Measurements from ENCODE around the gene TAF12. TPM values are rescaled to one million over a fixed set of nuclear protein-coding genes. Genes with fewer than 3 reads are reported as not detected.

Gene TAF12
- total and polyA plus RNA-seq, 2 of the 4 experiments (the other 2 are of a cell fraction): 28.8 to 31.7 TPM

GRCh38 chr1:28591708-28592320 is 51.1 kb downstream of the TAF12 start, which contains the start of gene RAB42:
Gene RAB42 (plus strand): TSS chr1:28592265. CDS start chr1:28592512, 247 bp downstream.
- Histone ChIP-seq H3K4me3 (ENCODE audit: insufficient read depth, low read depth, low read length) (peak within 1 kb of the TSS; percentile 40), H3K9me3 (ENCODE audit: control insufficient read depth, insufficient read depth, low read length) (no peaks in the 10 kb centered on the region), H3K27ac (ENCODE audit: insufficient read depth, low read length) (no peak within 1 kb of the TSS), H2AK5ac (ENCODE audit: low read depth, low read length) (peak within 1 kb of the TSS; percentile 5; the same call in 1 of the 2 replicates), H2BK15ac (ENCODE audit: low read depth, low read length) (no peak within 1 kb of the TSS), H3K14ac (replicated peaks; ENCODE audit: low read depth, low read length) (peak within 1 kb of the TSS; percentile 59), H4K20me1 (ENCODE audit: insufficient read depth, low read length) (no peaks in the 10 kb centered on the region), H3K4me1 (ENCODE audit: control insufficient read depth, insufficient read depth, low read length) (peaks cover 6% of the 10 kb centered on the region), H3K27me3 (ENCODE audit: control insufficient read depth, insufficient read depth, low read length) (no peaks in the 10 kb centered on the region), H3K23ac (ENCODE audit: low read depth, low read length) (peak within 1 kb of the TSS; percentile 85), H3K79me1 (ENCODE audit: low read depth in 1 of 2, low read length in 2 of 2) (no peaks in the 10 kb centered on the region), H3K9ac (ENCODE audit: low read depth, low read length) (peak within 1 kb of the TSS; percentile 44), H3K36me3 (ENCODE audit: control insufficient read depth, insufficient read depth, low read length) (no peaks in the 10 kb centered on the region), H2BK20ac (ENCODE audit: low read depth, low read length) (no peak within 1 kb of the TSS), H3K18ac (ENCODE audit: low read depth, low read length) (no peak within 1 kb of the TSS), H3K4me2 (ENCODE audit: low read depth, low read length) (peak within 1 kb of the TSS; percentile 87), H2AFZ (replicated peaks; ENCODE audit: low read length, poor library complexity) (peak within 1 kb of the TSS; percentile 86), H3K4ac (ENCODE audit: low read depth, low read length) (peak within 1 kb of the TSS; percentile 35; the same call in 1 of the 2 replicates), H4K8ac (ENCODE audit: low read depth in 2 of 2, low read length in 2 of 2) (peak within 1 kb of the TSS; percentile 51 to 77; a peak in 2 of 4 replicates), H3K9me1 (ENCODE audit: insufficient read depth, low read length) (peaks cover 3% of the 10 kb centered on the region), H4K5ac (ENCODE audit: low read depth, low read length) (no peak within 1 kb of the TSS; the same call in 1 of the 2 replicates), H2BK120ac (ENCODE audit: low read depth, low read length) (peak within 1 kb of the TSS; percentile 64), H2BK5ac (ENCODE audit: low read depth, low read length, poor library complexity, severe bottlenecking) (no peak within 1 kb of the TSS), H2AK9ac (replicated peaks; ENCODE audit: low read depth, low read length, poor library complexity) (peak within 1 kb of the TSS; percentile 91), H4K91ac (ENCODE audit: insufficient read depth, low read depth, low read length) (no peak within 1 kb of the TSS), H3K56ac (ENCODE audit: extremely low read depth, insufficient read depth, low read length) (no peak within 1 kb of the TSS)
- intact Hi-C loops (cut with micrococcal nuclease) (no loop called here), dilution Hi-C loops (cut with HindIII; ENCODE audit: low sequenced_read_pairs, unreplicated experiment) (no loop called here), in situ Hi-C loops (cut with MboI; ENCODE audit: low sequenced_read_pairs) (no loop called here)
- no TSS peak for BruUV-seq (replicated peaks)
- TF ChIP-seq ELK1 (IDR thresholded peaks at IDR 0.05; ENCODE audit: borderline replicate concordance, low read depth, low read length): no peak
- no peak for TF ChIP-seq RAD21 (IDR thresholded peaks at IDR 0.05; ENCODE audit: low read length)
- TF ChIP-seq FOS (IDR thresholded peaks at IDR 0.05; ENCODE audit: low read depth, low read length): no peak
- TF ChIP-seq CHD1 (IDR thresholded peaks at IDR 0.05; ENCODE audit: low read depth, low read length): no peak
- TF ChIP-seq POLR2A (IDR thresholded peaks at IDR 0.05; ENCODE audit: low read depth, low read length): no peak
- TF ChIP-seq BHLHE40 (IDR thresholded peaks at IDR 0.05; ENCODE audit: low read depth, low read length): no peak
- no peak for TF ChIP-seq RFX5 (IDR thresholded peaks at IDR 0.05; ENCODE audit: low read depth, low read length)
- no peak for TF ChIP-seq MAFK (IDR thresholded peaks at IDR 0.05; ENCODE audit: low read depth, low read length)
- no peak for TF ChIP-seq SMC3 (IDR thresholded peaks at IDR 0.05; ENCODE audit: low read depth, low read length)
- TF ChIP-seq RCOR1 (IDR thresholded peaks at IDR 0.05; ENCODE audit: insufficient replicate concordance, low read length): no peak
- TF ChIP-seq MXI1 (IDR thresholded peaks at IDR 0.05; ENCODE audit: borderline replicate concordance, low read depth, low read length): no peak
- no peak for TF ChIP-seq MAZ (IDR thresholded peaks at IDR 0.05; ENCODE audit: borderline replicate concordance, low read depth, low read length)
- no peak for TF ChIP-seq CEBPB (IDR thresholded peaks at IDR 0.05; ENCODE audit: low read depth, low read length)
- no peak for TF ChIP-seq CTCF (conservative IDR thresholded peaks at IDR 0.05; ENCODE audit: low read depth, low read length)
- TF ChIP-seq NFE2L2 (IDR thresholded peaks at IDR 0.05; ENCODE audit: low read depth, low read length): no peak
- no peak for TF ChIP-seq USF2 (IDR thresholded peaks at IDR 0.05; ENCODE audit: low read depth, low read length)
- ChIA-PET CTCF (no interaction called here), POLR2A (ENCODE audit: unreplicated experiment) (no interaction called here)
- no peak for DNase-seq
- 83% methylated on average over 3 of the region's 13 CpGs; no CpG with 5 or more reads in 1 of the 2 experiments for WGBS, 2 experiments (ENCODE audit: extremely low coverage in 2 of 2, insufficient read length in 1 of 2)
- peak; percentile 52 for ATAC-seq (ENCODE audit: low read depth)

All from IMR-90 (cell line).